ENCODE results near the gene NOS1.
"Not testable (repeated sequence)": the region's sequence is repeated elsewhere in the genome, so short reads cannot be mapped to it uniquely, and the experiment has no call there.

Gene NOS1

DNA sequence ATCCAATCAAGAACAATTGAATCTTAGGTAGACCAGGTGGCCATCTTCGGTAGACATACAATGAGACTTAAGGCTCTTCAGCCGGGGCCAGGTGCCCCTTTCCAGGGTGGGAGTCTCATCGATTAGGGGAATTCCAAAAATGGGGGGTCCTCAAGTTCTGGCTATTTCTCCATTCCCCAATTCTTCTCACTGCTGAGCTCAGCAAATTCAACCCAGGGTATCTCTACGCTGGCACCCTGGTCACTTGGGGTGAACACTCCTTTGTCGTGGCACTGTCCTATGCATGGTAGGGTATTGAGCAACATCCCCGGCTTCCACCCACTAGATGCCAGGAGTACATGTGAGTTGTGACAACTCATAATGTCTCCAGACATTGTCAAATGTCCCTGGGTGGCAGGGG, 136.2 kb downstream of the NOS1 start:
- TF ChIP-seq, protein P1, sequence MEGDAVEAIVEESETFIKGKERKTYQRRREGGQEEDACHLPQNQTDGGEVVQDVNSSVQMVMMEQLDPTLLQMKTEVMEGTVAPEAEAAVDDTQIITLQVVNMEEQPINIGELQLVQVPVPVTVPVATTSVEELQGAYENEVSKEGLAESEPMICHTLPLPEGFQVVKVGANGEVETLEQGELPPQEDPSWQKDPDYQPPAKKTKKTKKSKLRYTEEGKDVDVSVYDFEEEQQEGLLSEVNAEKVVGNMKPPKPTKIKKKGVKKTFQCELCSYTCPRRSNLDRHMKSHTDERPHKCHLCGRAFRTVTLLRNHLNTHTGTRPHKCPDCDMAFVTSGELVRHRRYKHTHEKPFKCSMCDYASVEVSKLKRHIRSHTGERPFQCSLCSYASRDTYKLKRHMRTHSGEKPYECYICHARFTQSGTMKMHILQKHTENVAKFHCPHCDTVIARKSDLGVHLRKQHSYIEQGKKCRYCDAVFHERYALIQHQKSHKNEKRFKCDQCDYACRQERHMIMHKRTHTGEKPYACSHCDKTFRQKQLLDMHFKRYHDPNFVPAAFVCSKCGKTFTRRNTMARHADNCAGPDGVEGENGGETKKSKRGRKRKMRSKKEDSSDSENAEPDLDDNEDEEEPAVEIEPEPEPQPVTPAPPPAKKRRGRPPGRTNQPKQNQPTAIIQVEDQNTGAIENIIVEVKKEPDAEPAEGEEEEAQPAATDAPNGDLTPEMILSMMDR (IDR thresholded peaks at IDR 0.05; ENCODE audit: low read depth, low read length), result no peak

DNA sequence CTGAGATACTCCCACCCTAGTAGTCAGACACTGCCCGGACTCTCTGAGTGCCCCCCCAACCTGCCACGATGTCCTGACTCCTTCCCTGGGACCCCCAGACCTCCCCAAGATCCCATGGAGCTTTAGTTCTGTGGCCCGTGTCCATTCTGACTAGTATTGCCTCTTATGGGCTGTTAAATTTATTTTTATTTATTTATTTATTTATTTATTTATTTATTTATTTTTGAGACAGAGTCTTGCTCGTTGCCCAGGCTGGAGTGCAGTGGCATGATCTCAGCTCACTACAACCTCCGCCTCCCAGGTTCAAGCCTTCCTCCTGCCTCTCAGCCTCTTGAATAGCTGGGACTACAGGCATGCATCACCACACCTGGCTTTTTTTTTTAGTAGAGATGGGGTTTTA, 140.5 kb downstream of the NOS1 start:
- not testable (repeated sequence) for H3K4me3 ChIP-seq (replicated peaks in 1 of 2; ENCODE audit: low read depth in 2 of 2, low read length in 2 of 2); DNase-seq (ENCODE audit: low read depth in 2 of 2)

More for the DNA sequence above, 136.2 kb downstream of the NOS1 start:
- no peak for DNase-seq (ENCODE audit: low read depth in 2 of 2)
- no peak overlapping the region for H3K4me3 ChIP-seq (replicated peaks in 1 of 2; ENCODE audit: low read depth in 2 of 2, low read length in 2 of 2)

DNA sequence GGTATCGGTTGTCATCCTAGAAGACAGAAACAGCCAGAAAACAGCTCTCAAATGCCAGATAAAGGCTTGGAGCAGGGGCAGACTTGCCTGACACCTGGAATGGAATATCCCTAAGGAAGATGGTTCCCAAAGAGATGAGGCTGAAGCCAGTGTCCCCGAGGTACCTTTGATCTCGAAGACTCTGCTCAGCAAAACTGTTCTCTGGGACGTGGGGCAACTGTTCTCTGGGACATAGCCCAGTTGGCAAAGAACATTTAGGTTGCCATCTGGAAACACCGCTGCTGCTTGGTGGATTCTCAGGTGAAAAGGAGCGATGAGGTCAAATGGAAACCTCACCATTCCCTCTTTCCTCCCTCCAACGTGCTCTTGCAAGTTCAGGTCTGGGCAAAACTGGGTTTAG, 143.3 kb downstream of the NOS1 start:
- TF ChIP-seq, protein P1 (IDR thresholded peaks at IDR 0.05; ENCODE audit: low read depth, low read length), result no peak

DNA sequence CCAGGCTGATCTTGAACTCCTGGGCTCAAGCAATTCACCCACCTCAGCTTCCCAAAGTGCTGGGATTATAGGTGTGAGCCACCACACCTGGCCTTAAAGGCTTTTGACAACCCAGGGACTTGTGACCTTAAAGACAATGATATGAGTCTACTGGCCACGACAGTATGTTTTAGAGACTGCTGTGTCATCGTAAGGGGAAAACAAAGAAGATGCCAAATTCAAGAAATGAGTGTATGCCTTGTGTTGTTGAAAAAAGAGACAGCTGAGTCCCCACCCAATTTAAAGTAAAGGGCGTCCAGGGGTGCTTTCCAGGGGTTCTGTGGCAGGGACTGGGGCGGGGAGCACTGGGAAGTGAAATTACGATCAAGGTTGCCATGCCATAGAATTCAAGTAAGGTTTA, 144.7 kb downstream of the NOS1 start:
- TF ChIP-seq, protein P1 (IDR thresholded peaks at IDR 0.05; ENCODE audit: low read depth, low read length), result no peak
- no peak overlapping the region for H3K4me3 ChIP-seq (replicated peaks in 1 of 2; ENCODE audit: low read depth in 2 of 2, low read length in 2 of 2)
- no peak for DNase-seq (ENCODE audit: low read depth in 2 of 2)

More for the DNA sequence above, 143.3 kb downstream of the NOS1 start:
- H3K4me3 ChIP-seq (replicated peaks in 1 of 2; ENCODE audit: low read depth in 2 of 2, low read length in 2 of 2), result no peak overlapping the region
- DNase-seq (ENCODE audit: low read depth in 2 of 2), result no peak

DNA sequence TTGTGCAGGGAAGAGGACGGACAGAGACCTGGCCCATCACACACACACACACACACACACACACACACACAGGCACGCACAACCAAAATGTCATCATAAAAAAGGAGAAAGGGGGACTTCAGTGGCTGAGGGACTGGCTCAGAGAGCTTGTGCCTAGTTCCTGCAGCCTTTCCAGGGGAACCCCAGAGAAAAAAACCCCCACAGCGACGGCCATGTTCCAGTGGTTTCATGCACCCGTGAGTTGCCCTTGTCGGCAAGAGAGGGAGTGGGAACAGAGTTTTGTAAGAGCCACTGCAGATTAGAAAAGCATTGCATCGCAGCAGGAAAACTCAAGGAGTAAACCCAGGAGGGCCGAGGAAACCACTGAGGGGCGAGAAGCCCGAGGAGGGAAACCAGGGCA, 146.6 kb downstream of the NOS1 start:
- no peak overlapping the region for H3K4me3 ChIP-seq (replicated peaks in 1 of 2; ENCODE audit: low read depth in 2 of 2, low read length in 2 of 2)
- DNase-seq (ENCODE audit: low read depth in 2 of 2), result no peak
- TF ChIP-seq, protein P1 (IDR thresholded peaks at IDR 0.05; ENCODE audit: low read depth, low read length), result no peak

DNA sequence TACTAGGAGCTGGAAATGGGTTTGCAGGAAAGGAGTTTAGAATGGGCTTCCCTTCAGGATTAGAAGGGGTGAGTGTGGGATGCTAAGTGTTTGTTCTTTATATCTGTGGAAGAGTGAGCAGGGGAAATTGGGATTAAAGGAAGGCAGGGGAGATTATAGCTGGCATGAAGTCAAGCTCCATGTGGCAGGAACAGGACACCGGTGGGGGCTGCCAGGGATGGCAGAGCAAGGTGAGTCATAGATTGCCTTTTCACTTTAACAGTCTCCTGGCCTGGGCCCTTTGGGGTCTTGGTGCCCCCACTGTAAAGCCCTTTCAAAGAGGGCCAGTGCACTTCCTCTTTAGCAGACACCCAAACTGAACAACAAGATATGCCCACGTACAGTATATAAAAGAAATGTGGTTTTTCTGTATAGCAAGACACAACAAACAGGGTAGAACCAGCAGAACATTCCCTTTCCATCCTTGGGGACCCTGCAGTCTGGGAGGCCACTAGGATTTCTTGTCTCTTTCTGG, 148.1 kb downstream of the NOS1 start:
- TF ChIP-seq, protein P1 (IDR thresholded peaks at IDR 0.05; ENCODE audit: low read depth, low read length), result no peak
- DNase-seq (ENCODE audit: low read depth in 2 of 2), result no peak
- H3K4me3 ChIP-seq (replicated peaks in 1 of 2; ENCODE audit: low read depth in 2 of 2, low read length in 2 of 2), result no peak overlapping the region

DNA sequence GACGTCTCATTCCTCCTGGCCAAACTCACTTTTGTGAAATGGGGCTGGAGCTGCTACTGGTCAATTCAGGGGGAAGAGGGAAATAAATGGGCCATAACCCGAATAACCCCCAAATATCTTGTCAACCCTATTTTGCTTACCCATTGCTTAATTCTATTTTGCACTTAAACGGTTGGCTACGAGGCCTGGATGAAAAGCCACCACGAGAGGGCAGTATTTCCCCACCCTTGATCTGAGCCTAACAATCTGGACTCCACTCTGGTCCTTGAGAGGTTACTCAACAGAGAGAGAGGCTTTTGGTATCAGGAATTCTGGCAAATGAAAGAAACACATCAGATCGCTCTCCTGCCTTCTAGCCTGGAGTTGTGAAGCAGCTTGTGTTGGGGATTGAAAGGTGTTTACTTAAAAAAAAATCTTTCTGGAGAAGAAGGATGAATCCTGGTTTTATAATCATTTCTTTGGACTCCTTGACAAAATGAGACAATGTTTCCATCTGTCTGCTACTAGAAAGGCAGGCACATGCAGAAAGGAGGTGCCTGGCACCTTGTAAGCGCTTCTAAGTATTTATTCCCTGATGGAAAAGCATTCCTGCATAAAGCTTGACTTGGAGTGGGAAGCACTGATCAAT, 148.7 kb downstream of the NOS1 start:
- no peak overlapping the region for H3K4me3 ChIP-seq (replicated peaks in 1 of 2; ENCODE audit: low read depth in 2 of 2, low read length in 2 of 2)
- TF ChIP-seq, protein P1 (IDR thresholded peaks at IDR 0.05; ENCODE audit: low read depth, low read length), result peak; percentile 91
- peak; percentile 85 to 87 for DNase-seq (ENCODE audit: low read depth in 2 of 2)

All from cardiac fibroblast (primary cell).